ENCODE data around the gene SYCP2.

Gene SYCP2

DNA sequence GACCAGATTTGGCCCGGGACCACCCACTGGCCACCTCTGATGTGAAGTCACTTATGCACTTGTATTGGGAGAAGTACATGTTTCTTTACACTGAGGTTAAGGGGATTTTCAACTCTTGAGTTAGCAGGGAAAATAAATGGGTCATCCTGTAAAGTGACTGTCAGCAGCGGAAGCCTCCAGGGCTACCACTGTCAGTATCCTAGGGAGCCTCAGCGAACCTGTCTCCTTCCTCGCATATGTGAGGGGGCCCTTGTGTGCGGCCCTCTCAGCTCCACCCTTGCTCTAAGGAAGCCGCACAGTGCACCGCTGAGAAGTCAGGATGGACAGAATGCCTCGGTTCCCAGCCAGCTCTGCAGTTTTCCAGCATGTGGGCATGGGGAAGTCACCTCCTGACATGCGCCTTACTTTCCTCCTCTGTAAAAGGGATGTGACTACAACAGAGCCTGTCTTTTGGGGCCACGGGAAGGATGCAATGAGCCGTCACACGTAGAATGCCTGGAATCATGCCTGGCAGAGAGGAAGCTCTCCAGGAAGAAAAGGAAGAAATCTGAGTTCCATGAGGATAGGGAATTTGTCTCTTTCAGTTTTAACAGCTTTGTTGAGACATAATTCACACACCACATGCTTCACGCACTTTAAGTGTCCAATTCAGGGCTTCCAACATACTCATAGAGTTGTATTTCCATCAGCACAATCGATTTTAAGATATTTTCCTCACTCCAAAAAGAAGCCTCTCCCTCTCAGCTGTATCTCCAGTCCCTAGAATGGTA is 115.4 kb downstream of the SYCP2 start:
- TF ChIP-seq, protein P1, sequence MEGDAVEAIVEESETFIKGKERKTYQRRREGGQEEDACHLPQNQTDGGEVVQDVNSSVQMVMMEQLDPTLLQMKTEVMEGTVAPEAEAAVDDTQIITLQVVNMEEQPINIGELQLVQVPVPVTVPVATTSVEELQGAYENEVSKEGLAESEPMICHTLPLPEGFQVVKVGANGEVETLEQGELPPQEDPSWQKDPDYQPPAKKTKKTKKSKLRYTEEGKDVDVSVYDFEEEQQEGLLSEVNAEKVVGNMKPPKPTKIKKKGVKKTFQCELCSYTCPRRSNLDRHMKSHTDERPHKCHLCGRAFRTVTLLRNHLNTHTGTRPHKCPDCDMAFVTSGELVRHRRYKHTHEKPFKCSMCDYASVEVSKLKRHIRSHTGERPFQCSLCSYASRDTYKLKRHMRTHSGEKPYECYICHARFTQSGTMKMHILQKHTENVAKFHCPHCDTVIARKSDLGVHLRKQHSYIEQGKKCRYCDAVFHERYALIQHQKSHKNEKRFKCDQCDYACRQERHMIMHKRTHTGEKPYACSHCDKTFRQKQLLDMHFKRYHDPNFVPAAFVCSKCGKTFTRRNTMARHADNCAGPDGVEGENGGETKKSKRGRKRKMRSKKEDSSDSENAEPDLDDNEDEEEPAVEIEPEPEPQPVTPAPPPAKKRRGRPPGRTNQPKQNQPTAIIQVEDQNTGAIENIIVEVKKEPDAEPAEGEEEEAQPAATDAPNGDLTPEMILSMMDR (conservative IDR thresholded peaks at IDR 0.05): no peak
- TF ChIP-seq ZFX (IDR thresholded peaks at IDR 0.05): no peak
- H3K27ac ChIP-seq: no peak overlapping the region

DNA sequence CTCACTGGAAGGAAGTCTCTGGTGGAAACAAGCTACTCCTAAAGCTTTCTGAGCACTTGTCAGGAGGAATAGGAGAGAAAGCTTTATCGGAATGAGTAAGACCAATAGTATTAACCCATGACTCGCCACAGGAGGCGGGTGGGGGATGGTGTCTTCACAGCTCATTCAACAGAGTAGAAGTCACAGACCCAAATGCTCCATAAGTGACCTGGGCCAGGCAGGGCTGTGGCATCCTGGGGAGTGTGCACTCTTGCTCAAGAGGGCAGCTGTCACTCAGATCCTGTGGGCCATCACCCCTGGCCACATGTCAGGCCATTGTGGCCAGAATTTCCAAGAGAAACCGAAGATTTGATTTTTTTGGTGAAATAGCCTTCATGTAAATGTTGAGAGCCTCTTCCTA is 116.0 kb downstream of the SYCP2 start:
- no peak for TF ChIP-seq ZFX (IDR thresholded peaks at IDR 0.05)
- TF ChIP-seq, protein P1 (conservative IDR thresholded peaks at IDR 0.05): no peak
- no peak overlapping the region for H3K27ac ChIP-seq

- H3K27ac ChIP-seq: no peak overlapping the region
- TF ChIP-seq, protein P1 (conservative IDR thresholded peaks at IDR 0.05): no peak
- no peak for TF ChIP-seq ZFX (IDR thresholded peaks at IDR 0.05)
Measured at GRCh38 chr20:59816146-59816738, 117.2 kb downstream of the SYCP2 start.

- no peak overlapping the region for H3K27ac ChIP-seq
- TF ChIP-seq, protein P1 (conservative IDR thresholded peaks at IDR 0.05): no peak
- TF ChIP-seq ZFX (IDR thresholded peaks at IDR 0.05): no peak
Measured at GRCh38 chr20:59814840-59815340, 118.5 kb downstream of the SYCP2 start.

- TF ChIP-seq ZFX (IDR thresholded peaks at IDR 0.05): no peak
- TF ChIP-seq, protein P1 (conservative IDR thresholded peaks at IDR 0.05): no peak
- no peak overlapping the region for H3K27ac ChIP-seq
Measured at GRCh38 chr20:59813948-59814839, 119.2 kb downstream of the SYCP2 start.

Measured in C4-2B (cell line).